Trophoblast cell (in vitro differentiated cells and primary cell): ENCODE measurements around the gene KDM6B.
A peak's percentile ranks its signal among the peaks of the same experiment; 100 is the strongest.

ENCODE experiments used
- DNase-seq, 2 donors: peaks; one replicate each; pipeline ENCODE4 v3.0.0-alpha.2; 2016
- H2AFZ ChIP-seq: 2 replicates; pipeline ENCODE4 v1.6.1; 2013; ENCODE audit warnings: low read length, moderate library complexity, mild to moderate bottlenecking; ENCODE audit not compliant: insufficient read depth, poor library complexity
- H2AK5ac ChIP-seq: 2 replicates; pipeline ENCODE4 v1.6.1; 2013; ENCODE audit warnings: mild to moderate bottlenecking, low read length
- H2BK120ac ChIP-seq: 2 replicates; pipeline ENCODE4 v1.6.1; 2013; ENCODE audit warnings: low read length, mild to moderate bottlenecking, moderate library complexity; ENCODE audit not compliant: insufficient read depth, poor library complexity
- H2BK12ac ChIP-seq: 2 replicates; pipeline ENCODE4 v1.6.1; 2013; ENCODE audit warnings: mild to moderate bottlenecking, low read length, moderate library complexity
- H2BK5ac ChIP-seq: 2 replicates; pipeline ENCODE4 v1.6.1; 2013; ENCODE audit warnings: low read length, low read depth, moderate library complexity, mild to moderate bottlenecking; ENCODE audit not compliant: poor library complexity
- H3K14ac ChIP-seq: 2 replicates; pipeline ENCODE4 v1.6.1; 2013; ENCODE audit warnings: mild to moderate bottlenecking, low read length
- H3K18ac ChIP-seq: 2 replicates; pipeline ENCODE4 v1.6.1; 2013; ENCODE audit warnings: mild to moderate bottlenecking, low read length
- H3K23ac ChIP-seq: 2 replicates; pipeline ENCODE4 v1.6.1; 2013; ENCODE audit warnings: low read length
- H3K27ac ChIP-seq: 2 replicates; pipeline ENCODE4 v1.5.1; 2013; ENCODE audit warnings: low read depth, mild to moderate bottlenecking, inconsistent platforms, low read length, moderate library complexity
- H3K27me3 ChIP-seq: 2 replicates; pipeline ENCODE4 v1.6.1; 2013; ENCODE audit warnings: inconsistent platforms, mild to moderate bottlenecking, low read length, moderate library complexity; ENCODE audit not compliant: insufficient read depth
- H3K36me3 ChIP-seq, 2 experiments: 1 replicate in 1 of 2; 2 replicates in 1 of 2; pipeline ENCODE4 v1.6.1; 2013; ENCODE audit warnings: low read length in 2 of 2, mild to moderate bottlenecking in 2 of 2, moderate library complexity in 1 of 2; ENCODE audit not compliant: insufficient read depth in 2 of 2, control insufficient read depth in 1 of 2
- H3K4ac ChIP-seq: 2 replicates; pipeline ENCODE4 v1.6.1; 2013; ENCODE audit warnings: low read depth, mild to moderate bottlenecking, low read length, moderate library complexity
- H3K4me1 ChIP-seq, 2 experiments: 1 replicate in 1 of 2; 2 replicates in 1 of 2; pipeline ENCODE4 v1.6.1; 2013; ENCODE audit warnings: low read length in 2 of 2, mild to moderate bottlenecking in 2 of 2, moderate library complexity in 1 of 2; ENCODE audit not compliant: insufficient read depth in 2 of 2, control insufficient read depth in 1 of 2
- H3K4me2 ChIP-seq: 2 replicates; pipeline ENCODE4 v1.6.1; 2013; ENCODE audit warnings: inconsistent platforms, mild to moderate bottlenecking, low read length, moderate library complexity
- H3K4me3 ChIP-seq: 2 replicates; pipeline ENCODE4 v1.5.1; 2013; ENCODE audit warnings: mild to moderate bottlenecking, low read depth, low read length, inconsistent platforms
- H3K79me1 ChIP-seq: one replicate; pipeline ENCODE4 v1.6.1; 2013; ENCODE audit warnings: low read length
- H3K79me2 ChIP-seq: 2 replicates; pipeline ENCODE4 v1.6.1; 2013; ENCODE audit warnings: low read length, mild to moderate bottlenecking; ENCODE audit not compliant: control insufficient read depth, insufficient read depth, poor library complexity
- H3K9ac ChIP-seq: 2 replicates; pipeline ENCODE4 v1.6.1; 2013; ENCODE audit warnings: mild to moderate bottlenecking, low read length
- H3K9me3 ChIP-seq: 2 replicates; pipeline ENCODE4 v1.6.1; 2013; ENCODE audit warnings: low read depth, mild to moderate bottlenecking, control low read depth, inconsistent platforms, low read length; ENCODE audit not compliant: insufficient read depth
- H4K12ac ChIP-seq: 2 replicates; pipeline ENCODE4 v1.6.1; 2013; ENCODE audit warnings: low read depth, mild to moderate bottlenecking, low read length, moderate library complexity
- H4K8ac ChIP-seq: 2 replicates; pipeline ENCODE4 v1.6.1; 2013; ENCODE audit warnings: low read depth, mild to moderate bottlenecking, low read length, moderate library complexity
- H4K91ac ChIP-seq: one replicate; pipeline ENCODE4 v1.6.1; 2013; ENCODE audit warnings: low read depth, mild to moderate bottlenecking, low read length, moderate library complexity
- WGBS: extraction: QIAGEN DNeasy Blood & Tissue Kit; methylation state at CpG from one replicate; pipeline ENCODE4 v1.1.7; 2013; ENCODE audit warnings: missing lambda C conversion rate; ENCODE audit not compliant: insufficient read length, insufficient coverage; ENCODE audit errors: extremely low coverage; 5-methylcytosine and 5-hydroxymethylcytosine counted together

Gene KDM6B

DNA sequence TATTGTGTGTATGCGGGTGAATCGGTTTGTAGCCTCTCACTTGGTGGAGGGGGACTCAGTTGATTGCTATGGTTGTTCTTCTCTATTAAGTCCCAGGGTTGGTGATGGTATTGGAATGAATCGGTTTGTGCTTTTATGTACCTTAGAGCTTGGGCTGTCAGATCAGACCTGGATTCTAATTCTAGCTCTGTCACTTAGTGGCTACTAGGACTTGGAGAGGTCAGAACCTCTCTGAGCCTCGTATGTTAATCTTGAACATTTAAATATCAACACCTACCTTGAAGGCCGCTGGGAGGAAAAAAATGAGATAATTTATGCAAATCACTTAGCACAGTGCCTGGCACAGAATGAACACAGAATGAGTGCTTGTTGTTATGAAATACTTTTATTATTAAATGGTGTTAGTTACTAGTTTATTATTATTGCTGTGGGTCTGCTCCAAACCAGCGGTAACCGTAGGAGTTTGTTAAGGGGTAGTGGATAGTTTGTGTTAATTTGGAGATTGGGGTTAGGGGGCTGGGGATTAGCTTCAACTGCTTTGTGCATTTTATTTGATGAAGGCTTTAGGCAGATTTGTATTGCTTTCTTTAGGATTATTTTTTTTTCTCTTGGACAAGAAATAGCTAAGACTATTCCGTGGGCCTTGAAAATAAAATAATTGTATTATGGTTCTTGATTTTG is 3.5 kb downstream of the KDM6B start:
- H2BK5ac ChIP-seq = peak overlapping the region; percentile 50
- DNase-seq = peak in 1 of 2 donors; percentile 50
- H3K36me3 ChIP-seq = peaks cover 3 to 9% of the 10 kb centered on the region in 2 experiments
- H3K27ac ChIP-seq = peak overlapping the region; percentile 71
- H3K4me2 ChIP-seq = peak overlapping the region; percentile 96
- no peak overlapping the region for H3K18ac ChIP-seq
- no CpG with 5 or more reads among the region's 8 CpGs for WGBS
- H4K91ac ChIP-seq = peak overlapping the region; percentile 58
- H3K4me3 ChIP-seq = no peak overlapping the region
- no peak overlapping the region for H2AFZ ChIP-seq
- H3K23ac ChIP-seq = no peak overlapping the region
- peaks cover 36 to 38% of the 10 kb centered on the region in 2 experiments for H3K4me1 ChIP-seq
- H2AK5ac ChIP-seq = peak overlapping the region; percentile 18
- no peak overlapping the region for H4K12ac ChIP-seq
- H4K8ac ChIP-seq = peak overlapping the region; percentile 47
- peaks cover 2% of the 10 kb centered on the region for H3K9me3 ChIP-seq
- H2BK120ac ChIP-seq = peak overlapping the region; percentile 56
- peaks cover 15% of the 10 kb centered on the region for H3K79me2 ChIP-seq
- H2BK12ac ChIP-seq = peak overlapping the region; percentile 9
- no peak overlapping the region for H3K4ac ChIP-seq
- H3K79me1 ChIP-seq = peaks cover 32% of the 10 kb centered on the region
- no peaks in the 10 kb centered on the region for H3K27me3 ChIP-seq
- no peak overlapping the region for H3K14ac ChIP-seq
- H3K9ac ChIP-seq = no peak overlapping the region

DNA sequence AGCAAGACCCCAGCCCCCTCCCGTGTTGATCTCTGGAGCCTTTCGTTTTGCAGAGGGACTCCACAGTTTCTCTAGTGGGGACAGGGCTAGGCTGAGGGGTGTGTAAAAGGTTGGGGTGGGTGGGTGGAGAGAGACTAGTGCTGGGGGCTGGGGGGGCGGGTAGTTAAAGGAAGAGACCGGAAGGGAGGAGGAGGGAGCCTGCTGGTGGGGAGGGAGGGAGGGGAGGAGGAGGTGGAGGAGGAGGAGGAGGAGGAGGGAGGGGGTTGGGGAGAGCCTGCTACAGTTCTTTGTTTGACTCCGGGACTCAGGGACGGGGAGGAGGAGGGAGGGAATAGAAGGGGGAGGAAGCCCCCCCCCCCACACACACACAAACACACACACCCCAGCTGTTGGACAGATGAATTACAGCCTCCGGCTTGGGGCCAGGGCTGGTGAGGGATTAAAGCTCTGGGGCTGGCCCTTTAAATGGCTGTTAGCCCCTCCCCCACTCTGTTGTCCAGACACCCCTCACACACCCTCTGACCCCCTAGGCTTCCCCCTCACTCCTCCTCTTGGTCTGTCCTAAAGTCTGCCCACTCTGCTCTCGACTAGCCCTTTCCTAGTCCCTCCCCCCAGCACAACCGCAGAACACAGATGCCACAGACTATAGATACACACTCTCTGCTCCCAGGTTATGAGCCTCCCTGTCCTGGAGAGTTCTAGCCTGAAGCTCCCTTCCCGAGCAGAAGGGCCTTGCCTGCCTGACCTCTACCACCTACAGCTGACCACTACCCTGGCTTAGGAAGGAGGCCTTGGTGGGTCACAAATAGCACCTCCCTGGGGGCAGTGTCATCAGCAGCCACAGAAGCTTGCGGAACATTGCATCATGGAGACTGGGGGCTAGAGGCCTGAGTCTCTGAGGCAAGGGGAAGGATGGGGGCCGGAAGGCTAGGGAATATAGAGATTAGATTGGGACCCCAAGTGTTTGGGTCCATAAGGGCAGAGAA is 4.4 kb downstream of the KDM6B start:
- peaks cover 23% of the 10 kb centered on the region for H3K79me2 ChIP-seq
- peaks cover 3 to 9% of the 10 kb centered on the region in 2 experiments for H3K36me3 ChIP-seq
- no peak overlapping the region for H3K23ac ChIP-seq
- peak overlapping the region; percentile 70 for H2BK12ac ChIP-seq
- H2AFZ ChIP-seq = no peak overlapping the region
- peak overlapping the region; percentile 28 for H3K4ac ChIP-seq
- peak overlapping the region; percentile 3 for H3K9ac ChIP-seq
- H2AK5ac ChIP-seq = peak overlapping the region; percentile 3
- peak overlapping the region; percentile 46 for H3K14ac ChIP-seq
- no CpG with 5 or more reads among the region's 12 CpGs for WGBS
- peak in 1 of 2 donors; percentile 43 for DNase-seq
- H2BK5ac ChIP-seq = peak overlapping the region; percentile 54
- H3K27me3 ChIP-seq = no peaks in the 10 kb centered on the region
- H3K4me2 ChIP-seq = peak overlapping the region; percentile 49
- H4K91ac ChIP-seq = peak overlapping the region; percentile 80
- H3K18ac ChIP-seq = peak overlapping the region; percentile 68
- peaks cover 2% of the 10 kb centered on the region for H3K9me3 ChIP-seq
- H2BK120ac ChIP-seq = peak overlapping the region; percentile 54
- H3K79me1 ChIP-seq = peaks cover 40% of the 10 kb centered on the region
- peak overlapping the region; percentile 99 for H3K27ac ChIP-seq
- peak overlapping the region; percentile 5 for H4K12ac ChIP-seq
- peaks cover 33 to 38% of the 10 kb centered on the region in 2 experiments for H3K4me1 ChIP-seq
- peak overlapping the region; percentile 14 for H4K8ac ChIP-seq
- H3K4me3 ChIP-seq = peak overlapping the region; percentile 38

DNA sequence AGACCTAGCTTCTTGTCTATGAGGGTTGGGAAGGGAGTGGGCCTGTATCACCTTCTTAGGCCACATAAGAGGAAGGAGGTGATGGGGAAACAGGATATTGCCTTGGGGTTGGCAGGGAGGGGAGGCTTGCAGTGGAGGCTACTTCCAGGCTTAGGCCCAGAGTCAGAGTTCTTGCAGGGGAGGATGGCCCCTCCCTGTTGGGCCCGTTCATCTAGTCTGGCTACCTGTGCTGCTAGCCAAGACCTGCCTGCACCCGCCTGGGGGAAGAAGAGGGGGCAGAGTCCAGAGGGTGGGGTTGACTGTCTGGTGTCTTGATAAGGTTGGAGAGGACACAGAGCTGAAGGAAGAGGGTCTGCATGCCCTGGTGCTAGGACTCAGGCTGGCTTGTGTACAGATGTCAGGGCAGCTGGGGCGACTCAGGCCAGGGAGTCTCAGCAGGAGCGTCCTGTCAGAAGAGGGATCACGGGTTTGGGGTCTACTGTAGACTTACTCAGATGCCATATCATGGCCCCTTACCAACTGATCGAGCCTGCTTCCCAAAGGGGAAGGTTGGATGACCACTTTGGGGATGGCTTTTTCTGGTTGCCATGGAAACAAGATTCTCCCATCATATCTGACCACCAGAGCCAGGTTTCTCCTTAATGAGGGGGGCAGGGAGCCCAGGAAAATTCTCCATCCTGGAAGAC is 5.3 kb downstream of the KDM6B start:
- H3K36me3 ChIP-seq = peaks cover 3 to 9% of the 10 kb centered on the region in 2 experiments
- H2BK120ac ChIP-seq = no peak overlapping the region
- peak overlapping the region; percentile 3 for H2AK5ac ChIP-seq
- WGBS = no CpG with 5 or more reads among the region's 6 CpGs
- H3K18ac ChIP-seq = peak overlapping the region; percentile 68
- no peaks in the 10 kb centered on the region for H3K27me3 ChIP-seq
- H3K4me2 ChIP-seq = peak overlapping the region; percentile 49
- H2BK5ac ChIP-seq = peak overlapping the region; percentile 54
- H3K27ac ChIP-seq = peak overlapping the region; percentile 99
- H3K4ac ChIP-seq = peak overlapping the region; percentile 28
- H3K9ac ChIP-seq = no peak overlapping the region
- H4K91ac ChIP-seq = peak overlapping the region; percentile 80
- no peak overlapping the region for H3K23ac ChIP-seq
- H3K9me3 ChIP-seq = peaks cover 2% of the 10 kb centered on the region
- peaks cover 29 to 33% of the 10 kb centered on the region in 2 experiments for H3K4me1 ChIP-seq
- H3K4me3 ChIP-seq = no peak overlapping the region
- H2AFZ ChIP-seq = no peak overlapping the region
- H2BK12ac ChIP-seq = no peak overlapping the region
- H4K12ac ChIP-seq = peak overlapping the region; percentile 5
- H3K79me1 ChIP-seq = peaks cover 46% of the 10 kb centered on the region
- H3K79me2 ChIP-seq = peaks cover 30% of the 10 kb centered on the region
- DNase-seq = peak; percentile 47 to 53
- H4K8ac ChIP-seq = peak overlapping the region; percentile 8
- peak overlapping the region; percentile 46 for H3K14ac ChIP-seq

DNA sequence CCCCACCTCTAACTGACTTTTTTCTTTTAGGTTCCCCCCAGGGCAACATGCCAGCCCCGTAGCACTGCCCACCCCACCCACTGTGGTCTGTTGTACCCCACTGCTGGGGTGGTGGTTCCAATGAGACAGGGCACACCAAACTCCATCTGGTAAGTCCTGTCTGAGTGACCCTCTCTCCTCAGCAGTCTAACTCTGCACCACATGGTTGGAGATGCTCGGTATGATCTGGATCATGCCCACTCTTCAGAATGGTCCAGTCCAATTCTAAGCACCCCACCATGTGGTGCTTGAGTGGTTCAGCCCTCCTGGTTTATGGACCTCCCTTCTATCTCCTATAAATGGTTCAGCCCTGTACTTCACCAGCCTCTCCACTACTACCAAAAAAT is 5.9 kb downstream of the KDM6B start:
- H3K27me3 ChIP-seq = no peaks in the 10 kb centered on the region
- H3K23ac ChIP-seq = no peak overlapping the region
- H3K9me3 ChIP-seq = peaks cover 3% of the 10 kb centered on the region
- no CpG with 5 or more reads among the region's 2 CpGs for WGBS
- H2BK12ac ChIP-seq = no peak overlapping the region
- H3K4me2 ChIP-seq = no peak overlapping the region
- no peak overlapping the region for H3K9ac ChIP-seq
- peak overlapping the region; percentile 10 for H3K4ac ChIP-seq
- H3K36me3 ChIP-seq = peaks cover 4 to 9% of the 10 kb centered on the region in 2 experiments
- H3K18ac ChIP-seq = no peak overlapping the region
- H4K8ac ChIP-seq = no peak overlapping the region
- no peak for DNase-seq
- H2BK5ac ChIP-seq = no peak overlapping the region
- peaks cover 49% of the 10 kb centered on the region for H3K79me1 ChIP-seq
- peak overlapping the region; percentile 99 for H3K27ac ChIP-seq
- H3K14ac ChIP-seq = no peak overlapping the region
- H2AK5ac ChIP-seq = no peak overlapping the region
- H4K91ac ChIP-seq = no peak overlapping the region
- H4K12ac ChIP-seq = no peak overlapping the region
- peaks cover 30% of the 10 kb centered on the region for H3K79me2 ChIP-seq
- no peak overlapping the region for H2AFZ ChIP-seq
- H3K4me1 ChIP-seq = peaks cover 29% of the 10 kb centered on the region in 2 experiments
- H3K4me3 ChIP-seq = no peak overlapping the region
- H2BK120ac ChIP-seq = no peak overlapping the region
